ENCODE data around the gene SYMPK.
"Not testable (repeated sequence)": the region's sequence is repeated elsewhere in the genome, so short reads cannot be mapped to it uniquely, and the experiment has no call there.

Gene SYMPK

GRCh38 chr19:45800070-45800553, 62.8 kb downstream of the SYMPK start:
- no peak for DNase-seq

- not testable (repeated sequence) for DNase-seq
Observed at GRCh38 chr19:45799541-45799940, 63.4 kb downstream of the SYMPK start.

- peak; percentile 76 for DNase-seq
Observed at GRCh38 chr19:45798995-45799517, 63.9 kb downstream of the SYMPK start.

- DNase-seq = no peak
Observed at GRCh38 chr19:45794627-45795026, 68.3 kb downstream of the SYMPK start.

- no peak for DNase-seq
Observed at GRCh38 chr19:45793876-45794275, 69.1 kb downstream of the SYMPK start.

- no peak for DNase-seq
Observed at GRCh38 chr19:45793178-45793564, 69.8 kb downstream of the SYMPK start.

- DNase-seq = peak; percentile 100
Observed at GRCh38 chr19:45792470-45793177, 70.3 kb downstream of the SYMPK start, which contains the start of gene DMWD. DMWD (minus strand) TSS chr19:45792845; CDS start chr19:45792756, 89 bp downstream.

GRCh38 chr19:45791744-45792469, 71.0 kb downstream of the SYMPK start:
- no peak for DNase-seq

- DNase-seq = no peak
Observed at GRCh38 chr19:45790942-45791341, 72.0 kb downstream of the SYMPK start.

- DNase-seq = no peak
Observed at GRCh38 chr19:45789035-45789786, 73.7 kb downstream of the SYMPK start.

- DNase-seq = no peak
Observed at GRCh38 chr19:45786533-45786894, 76.4 kb downstream of the SYMPK start.

- no peak for DNase-seq
Observed at GRCh38 chr19:45785781-45786532, 77.0 kb downstream of the SYMPK start.

- DNase-seq = peak; percentile 19
Observed at GRCh38 chr19:45785097-45785496, 77.8 kb downstream of the SYMPK start.

GRCh38 chr19:45784096-45784495, 78.9 kb downstream of the SYMPK start:
- DNase-seq = no peak

- peak; percentile 80 for DNase-seq
Observed at GRCh38 chr19:45782820-45783785, 79.8 kb downstream of the SYMPK start.

- peak; percentile 68 for DNase-seq
Observed at GRCh38 chr19:45782162-45782691, 80.7 kb downstream of the SYMPK start, which contains the start of gene DMPK. DMPK (minus strand) TSS chr19:45782490; CDS start chr19:45782352, 138 bp downstream.

GRCh38 chr19:45781214-45782161, 81.5 kb downstream of the SYMPK start:
- DNase-seq = peak; percentile 82

- DNase-seq = no peak
Observed at GRCh38 chr19:45780448-45781213, 82.3 kb downstream of the SYMPK start.

GRCh38 chr19:45780146-45780447, 82.8 kb downstream of the SYMPK start:
- no peak for DNase-seq
